K562 (cell line): ENCODE data around the gene ELFN2. TPM values are rescaled to one million over a fixed set of nuclear protein-coding genes. Genes with fewer than 3 reads are reported as not detected.

ENCODE experiments used
- ATAC-seq: fragments of 200-7000 bp; cut with Tn5 transposase; 3 replicates; pipeline ENCODE4 v1.9.1; 2020; ENCODE audit warnings: moderate library complexity
- BruUV-seq: library from RNA; stranded (reverse); fragments of 400-500 nt; replicated peaks from 2 replicates; lab custom pipeline; 2021; lab: Mats Ljungman, UMichigan
- CTCF ChIA-PET: fragments of 300-600 bp; formaldehyde crosslinking; extraction: SDS; loops from one replicate; lab custom pipeline; 2021; ENCODE audit warnings: low intra/inter-chr PET ratio; lab: Yijun Ruan, JAX
- POLR2A ChIA-PET: fragments of 300-600, 350-650 bp; sonication (Branson Sonifier 250); formaldehyde crosslinking; extraction: SDS; loops from one replicate; lab custom pipeline; 2021; ENCODE audit warnings: antibody characterized with exemption, inconsistent platforms; lab: Yijun Ruan, JAX
- DNase-seq, 4 experiments: peaks; one replicate each; pipeline versions ENCODE4 v3.0.0 to v3.0.0-alpha.2; 2011 to 2018; ENCODE audit warnings: low spot score in 3 of 4, mixed read lengths in 3 of 4; ENCODE audit errors: extremely low read depth in 1 of 4
- FAIRE-seq: peaks from 2 replicates; lab custom pipeline; 2011; peaks lifted over from hg19 to GRCh38; lab: Jason Lieb, UNC
- H2AFZ ChIP-seq: 2 replicates; pipeline ENCODE4 v1.6.0; 2011; ENCODE audit warnings: low read depth, low read length, control low read depth, inconsistent platforms
- H3K27ac ChIP-seq: fragments of 200-600 bp; 3 replicates; pipeline ENCODE4 v1.8.0; 2011; ENCODE audit warnings: low read depth, mild to moderate bottlenecking, control low read depth, inconsistent platforms, low read length, moderate library complexity, mixed read lengths; ENCODE audit errors: extremely low read depth
- H3K27me3 ChIP-seq, 2 experiments: fragments of 300-600 bp in 1 of 2; 2 replicates in 1 of 2; 3 replicates in 1 of 2; pipeline versions ENCODE4 v1.6.0 to v1.8.0; 2011; ENCODE audit warnings: inconsistent platforms in 2 of 2, low read length in 2 of 2, mild to moderate bottlenecking in 1 of 2, mixed read lengths in 1 of 2, moderate library complexity in 1 of 2; ENCODE audit not compliant: control insufficient read depth in 2 of 2, insufficient read depth in 2 of 2
- H3K36me3 ChIP-seq: fragments of 300-600 bp; 3 replicates; pipeline ENCODE4 v1.8.0; 2011; ENCODE audit warnings: mild to moderate bottlenecking, low read length, inconsistent platforms; ENCODE audit not compliant: control insufficient read depth, insufficient read depth
- H3K4me1 ChIP-seq, 2 experiments: fragments of 200-600 bp in 1 of 2; replicated peaks in 1 of 2; 2 replicates in 1 of 2; 3 replicates in 1 of 2; pipeline versions ENCODE4 v1.5.1 to v1.8.0; 2011; ENCODE audit warnings: inconsistent platforms in 2 of 2, low read length in 2 of 2, mild to moderate bottlenecking in 1 of 2, mixed read lengths in 1 of 2, moderate library complexity in 1 of 2; ENCODE audit not compliant: control insufficient read depth in 2 of 2, insufficient read depth in 2 of 2
- H3K4me2 ChIP-seq: 2 replicates; pipeline ENCODE4 v1.6.1; 2011; ENCODE audit warnings: low read length, control low read depth, inconsistent platforms, mixed read lengths; ENCODE audit not compliant: insufficient read depth
- H3K4me3 ChIP-seq: fragments of 200-600 bp; sonication (generic), shearing (Covaris generic); 2 replicates; pipeline ENCODE4 v1.5.1; 2016; ENCODE audit warnings: control low read depth, inconsistent platforms
- H3K79me2 ChIP-seq: fragments of 200-600 bp; 3 replicates; pipeline ENCODE4 v1.8.0; 2011; ENCODE audit warnings: low read length, inconsistent platforms; ENCODE audit not compliant: control insufficient read depth, insufficient read depth
- H3K9ac ChIP-seq, 2 experiments: 2 replicates each; pipeline versions ENCODE4 v1.6.0 to v1.6.1; 2011; ENCODE audit warnings: low read depth in 2 of 2, low read length in 2 of 2, control low read depth in 1 of 2, inconsistent platforms in 1 of 2, mild to moderate bottlenecking in 1 of 2, mixed read lengths in 1 of 2; ENCODE audit not compliant: insufficient read depth in 1 of 2
- H3K9me1 ChIP-seq: one replicate; pipeline ENCODE4 v1.6.0; 2011; ENCODE audit warnings: inconsistent platforms, mild to moderate bottlenecking, low read length, moderate library complexity; ENCODE audit not compliant: control insufficient read depth, insufficient read depth
- H3K9me3 ChIP-seq: replicated peaks from 2 replicates; pipeline ENCODE4 v1.5.1; 2011; ENCODE audit warnings: low read depth, low read length, inconsistent platforms; ENCODE audit not compliant: control insufficient read depth, insufficient read depth
- H4K20me1 ChIP-seq: replicated peaks from 2 replicates; pipeline ENCODE4 v1.6.1; 2011; ENCODE audit warnings: low read length, inconsistent platforms, mixed read lengths; ENCODE audit not compliant: control insufficient read depth, insufficient read depth
- ELF1 ChIP-seq: fragments of 200-800 bp; sonication (Bioruptor generic); IDR thresholded peaks from 2 replicates; pipeline ENCODE4 v1.6.1; 2016; ENCODE audit warnings: missing genetic modification characterization, missing compliant biosample characterization
- NFYB ChIP-seq: IDR thresholded peaks from 2 replicates; pipeline ENCODE4 v1.6.1; 2011; ENCODE audit warnings: mild to moderate bottlenecking, moderate library complexity; ENCODE audit not compliant: insufficient read length; ENCODE audit errors: extremely low read depth
- TFE3 ChIP-seq: fragments of 450-650 bp; formaldehyde crosslinking; IDR thresholded peaks from 2 replicates; pipeline ENCODE4 v1.4.0; 2020; ENCODE audit warnings: mild to moderate bottlenecking, mixed read lengths
- USF1 ChIP-seq: sonication (generic); formaldehyde crosslinking; IDR thresholded peaks from 2 replicates; pipeline ENCODE4 v1.9.0; 2022; ENCODE audit warnings: mild to moderate bottlenecking, missing genetic modification reagents
- USF2 ChIP-seq: sonication (generic); formaldehyde crosslinking; IDR thresholded peaks from 2 replicates; pipeline ENCODE4 v1.5.0; 2020; ENCODE audit warnings: missing genetic modification reagents
- WGBS: fragments of 100-300 bp; shearing (Covaris generic); methylation state at CpG from one replicate; pipeline ENCODE4 v1.1.6; 2016; ENCODE audit warnings: low coverage, mixed read lengths; ENCODE audit not compliant: insufficient coverage; ENCODE audit errors: missing lambda C conversion rate; 5-methylcytosine and 5-hydroxymethylcytosine counted together
- in situ Hi-C: fragments of 300-500 bp; cut with MboI; formaldehyde crosslinking; loops from 4 replicates; pipeline ENCODE4 v1.15.0; 2018; ENCODE audit warnings: inconsistent platforms, mixed read lengths
- intact Hi-C: fragments of 100-400 bp; cut with micrococcal nuclease; formaldehyde crosslinking; loops from 2 replicates; pipeline ENCODE4 v1.14.2; 2022
- polyA plus RNA-seq, 8 experiments: library from polyadenylated mRNA; depleted of rRNA in 4 of 8; stranded (reverse) in 5 of 8; unstranded in 3 of 8; fragments of >200 nt; fragmentation: Nextera tagmentation in 2 of 8; fragmentation: Illumina TruSeq in 1 of 8; extraction: Ambion mirVana in 2 of 8; extraction: Trizol in 1 of 8; gene quantifications; 2 replicates each; pipeline versions ENCODE4 v1.2.1 to v1.2.3, GENCODE V29; 2011 to 2014; ENCODE audit warnings: inconsistent platforms in 1 of 8, missing spikeins in 1 of 8
- total RNA-seq, 7 experiments: library from RNA; depleted of rRNA in 6 of 7; stranded (reverse); fragments of >200 nt in 6 of 7; fragmentation: Illumina TruSeq in 2 of 7; extraction: Trizol in 2 of 7; gene quantifications; 2 replicates each; pipeline versions ENCODE4 v1.2.1 to v1.2.3, GENCODE V29; 2011 to 2021; ENCODE audit warnings: low replicate concordance in 1 of 7

ELFN2 gene
- total and polyA plus RNA-seq, 9 of the 15 experiments (the other 6 are each of a cell fraction or from before 2014, with no cell fraction given): not detected

- no peak overlapping the region for H3K4me3 ChIP-seq
- peak; percentile 54 for TF ChIP-seq ELF1 (tag)
- peak; percentile 57 for TF ChIP-seq USF2 (CRISPR knock-in tag)
- peak; percentile 41 for TF ChIP-seq NFYB
- no peak for TF ChIP-seq TFE3 (CRISPR knock-in tag)
- peak; percentile 32; the same call in 1 of the 2 replicates for TF ChIP-seq USF1
- WGBS: 5% methylated on average over 11 of the region's 11 CpGs
- in situ Hi-C loops: no loop called here
- no peaks in the 10 kb centered on the region for H3K79me2 ChIP-seq
- intact Hi-C loops: no loop called here
- POLR2A ChIA-PET: no interaction called here
- 0 out of 2 replicates have a peak, but pooled peaks cover 5% of the 10 kb centered on the region for H4K20me1 ChIP-seq
- H2AFZ ChIP-seq: no peak overlapping the region; the same call in 1 of the 2 replicates
- no peak overlapping the region for H3K27ac ChIP-seq
- no peak overlapping the region for H3K4me2 ChIP-seq
- ATAC-seq (no peak), DNase-seq (no peak), FAIRE-seq (no peak)
- H3K9me1 ChIP-seq: no peaks in the 10 kb centered on the region
- CTCF ChIA-PET: no interaction called here
- no TSS peak for BruUV-seq
- no peaks in the 10 kb centered on the region for H3K9me3 ChIP-seq
- peaks cover 12 to 69% of the 10 kb centered on the region in 2 experiments; a peak in 4 of 5 replicates for H3K27me3 ChIP-seq
- H3K9ac ChIP-seq: no peak overlapping the region
- no peaks in the 10 kb centered on the region; a peak in 1 of 5 replicates for H3K4me1 ChIP-seq
- H3K36me3 ChIP-seq: no peaks in the 10 kb centered on the region
Measured at GRCh38 chr22:37358386-37358785, 68.9 kb downstream of the ELFN2 start.
